Liver (tissue), 9 donors: Measurements from ENCODE around the gene ACSL3. TPM values are rescaled to one million over a fixed set of nuclear protein-coding genes. Genes with fewer than 3 reads are reported as not detected.
"Not testable (repeated sequence)": the region's sequence is repeated elsewhere in the genome, so short reads cannot be mapped to it uniquely, and the experiment has no call there.

Source experiments
- DNase-seq: peaks from one replicate; pipeline ENCODE4 v3.0.0-alpha.2; 2017; ENCODE audit warnings: low spot score
- H3K27ac ChIP-seq, 2 donors: one replicate each; pipeline ENCODE4 v1.7.0; 2013; ENCODE audit warnings: inconsistent platforms in 2 of 2, low read length in 2 of 2, control low read depth in 1 of 2, low read depth in 1 of 2, mild to moderate bottlenecking in 1 of 2
- H3K27me3 ChIP-seq, 4 donors: one replicate each; pipeline versions ENCODE4 v1.6.1 to v1.7.0; 2013; ENCODE audit warnings: low read length in 3 of 4, inconsistent platforms in 1 of 4, mild to moderate bottlenecking in 1 of 4, moderate library complexity in 1 of 4; ENCODE audit not compliant: control insufficient read depth in 4 of 4, insufficient read depth in 4 of 4
- H3K36me3 ChIP-seq, 4 donors: one replicate each; pipeline versions ENCODE4 v1.6.1 to v1.7.0; 2013; ENCODE audit warnings: low read length in 3 of 4, mild to moderate bottlenecking in 3 of 4, low read depth in 1 of 4, moderate library complexity in 1 of 4; ENCODE audit not compliant: control insufficient read depth in 4 of 4, insufficient read depth in 3 of 4
- H3K4me1 ChIP-seq, 4 donors: one replicate each; pipeline versions ENCODE4 v1.6.1 to v1.7.0; 2013; ENCODE audit warnings: low read length in 3 of 4, mild to moderate bottlenecking in 3 of 4, moderate library complexity in 1 of 4; ENCODE audit not compliant: control insufficient read depth in 4 of 4, insufficient read depth in 4 of 4
- H3K4me3 ChIP-seq, 3 donors: one replicate each; pipeline versions ENCODE4 v1.6.1 to v1.7.0; 2013; ENCODE audit warnings: low read length in 3 of 3, control low read depth in 1 of 3, low read depth in 1 of 3, mild to moderate bottlenecking in 1 of 3
- H3K9ac ChIP-seq, 2 donors: one replicate each; pipeline ENCODE4 v1.7.0; 2013; ENCODE audit warnings: low read length in 2 of 2, mild to moderate bottlenecking in 2 of 2, moderate library complexity in 2 of 2, control low read depth in 1 of 2, low read depth in 1 of 2
- H3K9me3 ChIP-seq, 4 donors: one replicate each; pipeline versions ENCODE4 v1.6.1 to v1.7.0; 2013; ENCODE audit warnings: low read length in 3 of 4; ENCODE audit not compliant: control insufficient read depth in 4 of 4
- FOXA2 ChIP-seq: IDR thresholded peaks from 2 replicates; pipeline ENCODE4 v1.6.1; 2016; ENCODE audit warnings: antibody characterized with exemption
- HNF4A ChIP-seq, 2 donors: conservative IDR thresholded peaks; 2 replicates each; pipeline ENCODE4 v1.6.1; 2016; ENCODE audit warnings: antibody characterized with exemption in 2 of 2, mild to moderate bottlenecking in 2 of 2
- HNF4G ChIP-seq: IDR thresholded peaks from 2 replicates; pipeline ENCODE4 v1.6.1; 2016; ENCODE audit warnings: antibody characterized with exemption
- JUND ChIP-seq, 2 donors: IDR thresholded peaks; 2 replicates each; pipeline ENCODE4 v1.6.1; 2016; ENCODE audit warnings: antibody characterized with exemption in 2 of 2
- NR2F2 ChIP-seq: IDR thresholded peaks from 2 replicates; pipeline ENCODE4 v1.6.1; 2016; ENCODE audit warnings: antibody characterized with exemption
- RAD21 ChIP-seq, 2 donors: IDR thresholded peaks; 2 replicates each; pipeline ENCODE4 v1.6.1; 2016; ENCODE audit warnings: antibody characterized with exemption in 2 of 2, mild to moderate bottlenecking in 2 of 2
- RXRA ChIP-seq, 2 donors: IDR thresholded peaks; 2 replicates each; pipeline ENCODE4 v1.6.1; 2017 to 2018; ENCODE audit warnings: antibody characterized with exemption in 2 of 2, mild to moderate bottlenecking in 1 of 2
- SP1 ChIP-seq: IDR thresholded peaks from 2 replicates; pipeline ENCODE4 v1.6.1; 2018; ENCODE audit warnings: antibody characterized with exemption, mild to moderate bottlenecking
- TAF1 ChIP-seq: conservative IDR thresholded peaks from 2 replicates; pipeline ENCODE4 v1.6.1; 2016; ENCODE audit warnings: antibody characterized with exemption, mild to moderate bottlenecking
- YY1 ChIP-seq: IDR thresholded peaks from 2 replicates; pipeline ENCODE4 v1.6.1; 2016; ENCODE audit warnings: antibody characterized with exemption, mild to moderate bottlenecking
- WGBS: extraction: QIAGEN DNeasy Blood & Tissue Kit; methylation state at CpG from one replicate; pipeline ENCODE4 v1.1.7; 2013; 5-methylcytosine and 5-hydroxymethylcytosine counted together
- polyA plus RNA-seq, 2 donors: library from polyadenylated mRNA; stranded (reverse) in 1 of 2; unstranded in 1 of 2; fragments of 200-250 nt in 1 of 2; fragments of >200 nt in 1 of 2; fragmentation: Nextera tagmentation in 1 of 2; extraction: Ambion mirVana in 1 of 2; gene quantifications; one replicate each; pipeline versions ENCODE4 v1.2.1 to v1.2.3, GENCODE V29; 2013 to 2015
- total RNA-seq, 2 donors: library from RNA; depleted of rRNA; stranded (reverse); fragments of >200 nt; gene quantifications; one replicate each; pipeline ENCODE4 v1.2.3, GENCODE V29; 2014
- TF ChIP-seq, protein P1 (sequence below): IDR thresholded peaks from 2 replicates; pipeline ENCODE4 v1.6.1; 2016; ENCODE audit warnings: antibody characterized with exemption, mild to moderate bottlenecking
- TF ChIP-seq, protein P2 (sequence below): IDR thresholded peaks from 2 replicates; pipeline ENCODE4 v1.6.1; 2016; ENCODE audit warnings: antibody characterized with exemption
- donor health status: healthy.
- donor health status: healthy.
- donor health status: healthy.
- donor health status: healthy.
- donor health status: healthy.

ACSL3 gene
- total and polyA plus RNA-seq, 4 donors, result 22.2 to 66.6 (median 43.3) TPM

DNA sequence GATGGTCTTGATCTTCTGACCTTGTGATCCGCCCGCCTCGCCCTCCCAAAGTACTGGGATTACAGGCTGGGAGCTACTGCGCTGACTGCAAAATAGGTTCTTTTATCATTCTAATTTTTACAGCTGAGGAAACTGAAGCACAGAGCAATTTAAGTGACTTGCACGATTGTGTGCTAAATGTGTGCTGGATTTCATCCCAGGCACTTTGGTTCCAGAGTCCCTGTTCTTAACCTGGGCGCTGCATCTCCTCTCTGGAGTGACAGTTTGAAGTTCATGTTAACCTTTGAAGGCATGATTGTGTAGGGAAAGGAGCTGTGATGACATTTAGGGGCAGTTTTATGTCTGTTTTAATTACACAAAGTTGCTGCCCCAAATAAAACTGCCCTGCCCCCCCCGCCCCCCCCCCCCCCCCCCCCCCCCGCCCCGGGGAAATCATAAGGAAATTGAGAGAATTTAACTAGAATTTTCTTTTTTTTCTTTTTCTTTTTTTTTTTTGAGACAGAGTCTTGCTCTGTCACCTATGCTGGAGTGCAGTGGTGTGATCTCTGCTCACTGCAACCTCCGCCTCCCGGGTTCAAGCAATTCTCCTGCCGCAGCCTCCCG, 5.6 kb downstream of the ACSL3 start:
- Histone ChIP-seq H3K27ac (no peak overlapping the region), H3K9ac (no peak overlapping the region), H3K27me3 (no peaks in the 10 kb centered on the region), H3K9me3 (no peaks in the 10 kb centered on the region), H3K36me3 (no peaks in the 10 kb centered on the region), H3K4me3 (no peak overlapping the region), H3K4me1 (peaks cover 4 to 55% (median 43%) of the 10 kb centered on the region in 4 donors)
- DNase-seq, result no peak
- 73% methylated on average over 13 of the region's 13 CpGs for whole genome bisulfite sequencing
- TF ChIP-seq NR2F2 (no peak), SP1 (peak; percentile 8), HNF4G (peak; percentile 56), YY1 (peak; percentile 15), RXRA (IDR thresholded peaks at IDR 0.05) (peak; percentile 49 to 54), RAD21 (IDR thresholded peaks at IDR 0.05) (peak in 1 of 2 donors; percentile 25), JUND (IDR thresholded peaks at IDR 0.05) (peak in 1 of 2 donors; percentile 27), HNF4A (conservative IDR thresholded peaks at IDR 0.05) (peak; percentile 75 to 80), TAF1 (no peak), FOXA2 (no peak)
- TF ChIP-seq, protein P1, sequence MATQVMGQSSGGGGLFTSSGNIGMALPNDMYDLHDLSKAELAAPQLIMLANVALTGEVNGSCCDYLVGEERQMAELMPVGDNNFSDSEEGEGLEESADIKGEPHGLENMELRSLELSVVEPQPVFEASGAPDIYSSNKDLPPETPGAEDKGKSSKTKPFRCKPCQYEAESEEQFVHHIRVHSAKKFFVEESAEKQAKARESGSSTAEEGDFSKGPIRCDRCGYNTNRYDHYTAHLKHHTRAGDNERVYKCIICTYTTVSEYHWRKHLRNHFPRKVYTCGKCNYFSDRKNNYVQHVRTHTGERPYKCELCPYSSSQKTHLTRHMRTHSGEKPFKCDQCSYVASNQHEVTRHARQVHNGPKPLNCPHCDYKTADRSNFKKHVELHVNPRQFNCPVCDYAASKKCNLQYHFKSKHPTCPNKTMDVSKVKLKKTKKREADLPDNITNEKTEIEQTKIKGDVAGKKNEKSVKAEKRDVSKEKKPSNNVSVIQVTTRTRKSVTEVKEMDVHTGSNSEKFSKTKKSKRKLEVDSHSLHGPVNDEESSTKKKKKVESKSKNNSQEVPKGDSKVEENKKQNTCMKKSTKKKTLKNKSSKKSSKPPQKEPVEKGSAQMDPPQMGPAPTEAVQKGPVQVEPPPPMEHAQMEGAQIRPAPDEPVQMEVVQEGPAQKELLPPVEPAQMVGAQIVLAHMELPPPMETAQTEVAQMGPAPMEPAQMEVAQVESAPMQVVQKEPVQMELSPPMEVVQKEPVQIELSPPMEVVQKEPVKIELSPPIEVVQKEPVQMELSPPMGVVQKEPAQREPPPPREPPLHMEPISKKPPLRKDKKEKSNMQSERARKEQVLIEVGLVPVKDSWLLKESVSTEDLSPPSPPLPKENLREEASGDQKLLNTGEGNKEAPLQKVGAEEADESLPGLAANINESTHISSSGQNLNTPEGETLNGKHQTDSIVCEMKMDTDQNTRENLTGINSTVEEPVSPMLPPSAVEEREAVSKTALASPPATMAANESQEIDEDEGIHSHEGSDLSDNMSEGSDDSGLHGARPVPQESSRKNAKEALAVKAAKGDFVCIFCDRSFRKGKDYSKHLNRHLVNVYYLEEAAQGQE, result no peak

DNA sequence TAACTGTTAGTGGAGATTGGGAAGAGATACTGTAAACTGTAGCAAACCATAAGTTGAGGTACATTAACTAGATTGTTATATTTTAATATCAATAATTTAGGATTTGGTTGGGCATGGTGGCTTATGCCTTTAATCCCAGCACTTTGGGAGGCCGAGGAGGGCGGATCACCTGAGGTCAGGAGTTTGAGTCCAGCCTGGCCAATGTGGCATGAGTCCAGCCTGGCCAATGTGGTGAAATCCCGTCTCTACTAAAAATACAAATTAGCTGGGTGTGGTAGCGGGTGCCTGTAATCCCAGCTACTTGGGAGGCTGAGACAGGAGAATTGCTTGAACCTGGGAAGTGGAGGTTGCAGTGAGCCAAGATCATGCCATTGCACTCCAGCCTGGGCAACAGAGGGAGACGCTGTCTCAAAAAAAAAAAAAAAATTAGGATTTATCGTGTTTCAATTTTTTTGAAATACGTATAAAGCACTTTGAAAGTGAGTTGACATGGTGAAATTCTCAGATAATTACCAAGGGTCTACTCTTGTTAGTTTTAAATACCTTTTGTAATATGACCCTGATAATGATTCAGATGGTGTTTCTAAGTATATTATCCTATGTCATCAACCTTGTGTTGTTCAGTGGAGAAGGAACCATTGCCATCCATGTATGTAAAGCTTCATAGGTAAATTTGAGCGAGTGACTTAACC, 7.9 kb downstream of the ACSL3 start:
- H3K4me1 ChIP-seq, result peaks cover 6 to 37% (median 31%) of the 10 kb centered on the region in 4 donors
- 70% methylated on average over 8 of the region's 8 CpGs for WGBS

DNA sequence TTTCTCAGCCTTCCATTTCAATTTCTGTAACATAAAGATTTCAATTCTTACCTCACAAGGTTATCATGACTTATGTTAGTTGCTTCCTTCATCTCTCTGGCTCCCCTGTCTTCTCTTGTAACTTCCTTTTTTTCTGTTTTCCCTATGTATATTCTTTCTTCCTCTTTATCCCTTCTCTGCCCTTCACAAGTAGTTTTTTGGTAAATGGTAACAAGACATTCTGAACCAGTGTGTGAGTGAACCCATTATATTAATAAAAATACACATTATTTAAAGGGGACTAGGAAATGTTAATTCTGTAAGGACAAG, 8.4 kb downstream of the ACSL3 start:
- DNase-seq, result no peak
- Histone ChIP-seq H3K9ac (peak overlapping the region in 1 of 2 donors; percentile 9), H3K27me3 (no peaks in the 10 kb centered on the region), H3K4me3 (no peak overlapping the region), H3K4me1 (peaks cover 6 to 35% (median 30%) of the 10 kb centered on the region in 4 donors), H3K36me3 (no peaks in the 10 kb centered on the region), H3K9me3 (no peaks in the 10 kb centered on the region), H3K27ac (no peak overlapping the region)
- TF ChIP-seq, protein P2, sequence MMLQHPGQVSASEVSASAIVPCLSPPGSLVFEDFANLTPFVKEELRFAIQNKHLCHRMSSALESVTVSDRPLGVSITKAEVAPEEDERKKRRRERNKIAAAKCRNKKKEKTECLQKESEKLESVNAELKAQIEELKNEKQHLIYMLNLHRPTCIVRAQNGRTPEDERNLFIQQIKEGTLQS, result no peak
- no peak for TF ChIP-seq RXRA (IDR thresholded peaks at IDR 0.05)

More for the DNA sequence above, 7.9 kb downstream of the ACSL3 start:
- not testable (repeated sequence) for DNase-seq, H3K27me3 ChIP-seq, H3K9me3 ChIP-seq, H3K4me3 ChIP-seq, H3K9ac ChIP-seq, H3K27ac ChIP-seq, H3K36me3 ChIP-seq
- TF ChIP-seq RXRA (IDR thresholded peaks at IDR 0.05) (peak; percentile 26 to 74), HNF4A (conservative IDR thresholded peaks at IDR 0.05) (peak; percentile 21 to 56), RAD21 (IDR thresholded peaks at IDR 0.05) (peak in 1 of 2 donors; percentile 16)
